Activated naive CD8-positive, alpha-beta T cell treated with anti-CD3 and anti-CD28 coated beads, Interleukin-2, amount 50 U/mL, for 16 hours (primary cell): Measurements from ENCODE around the gene GPC5.
"Not testable (repeated sequence)": the region's sequence is repeated elsewhere in the genome, so short reads cannot be mapped to it uniquely, and the experiment has no call there.

ENCODE experiments used
- DNase-seq: peaks from one replicate; pipeline ENCODE4 v3.0.0-alpha.2; 2020; ENCODE audit warnings: low read depth, low spot score

The GPC5 gene

DNA sequence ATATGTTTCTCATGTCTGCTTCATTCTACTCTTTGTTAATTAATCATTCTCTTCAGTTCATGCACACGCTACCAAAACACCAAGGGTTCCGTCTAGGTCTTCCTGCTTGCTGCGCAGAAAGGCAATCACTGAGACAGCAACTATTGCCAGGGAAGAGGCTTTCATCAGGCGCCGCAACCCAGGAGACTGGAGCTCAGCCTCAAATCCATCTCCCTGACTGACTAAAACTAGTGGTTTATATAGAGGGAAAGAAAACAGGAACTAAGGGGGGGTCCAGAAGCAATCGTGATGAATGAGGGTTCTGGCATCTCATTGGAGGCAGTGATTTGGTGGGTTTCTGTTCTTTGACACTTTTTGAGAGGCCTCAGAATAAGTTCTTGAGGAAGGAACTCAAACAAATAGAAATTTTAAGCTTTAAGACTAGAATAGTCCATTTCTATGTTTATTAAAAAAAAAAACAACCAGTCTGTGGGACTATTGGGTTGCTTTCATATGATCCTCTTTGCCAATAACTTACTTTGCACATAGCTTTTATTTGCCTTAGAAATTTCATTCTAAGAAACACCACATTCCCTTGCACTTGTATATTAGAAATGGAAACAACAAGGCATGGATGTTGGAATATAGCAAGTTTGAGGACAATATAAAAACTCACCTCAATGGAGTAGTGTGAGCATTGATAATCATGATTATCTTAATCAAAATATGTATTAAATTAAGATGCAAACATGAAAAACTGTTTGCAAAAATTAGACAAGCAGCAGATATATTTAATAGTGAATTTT, 1137.0 kb downstream of the GPC5 start:
- DNase-seq, result no peak

DNA sequence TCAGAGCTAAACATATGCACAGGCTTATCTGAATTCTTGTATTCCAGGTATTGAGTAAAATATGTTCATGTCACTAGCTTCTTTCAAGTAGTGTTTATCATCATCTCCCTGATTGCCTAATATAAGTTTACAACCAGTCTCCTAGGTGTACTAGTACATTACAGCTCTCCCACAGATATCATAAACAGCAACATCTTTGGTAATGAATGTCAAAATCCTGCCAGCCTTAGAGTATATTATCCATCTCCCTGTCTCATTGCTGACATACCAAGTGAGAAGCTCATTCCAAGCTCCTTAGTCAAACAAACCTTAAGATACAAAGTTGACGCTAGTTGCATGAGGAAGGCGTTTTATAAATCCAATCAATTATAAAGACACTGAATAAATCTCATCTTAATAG, 1139.0 kb downstream of the GPC5 start:
- no peak for DNase-seq

DNA sequence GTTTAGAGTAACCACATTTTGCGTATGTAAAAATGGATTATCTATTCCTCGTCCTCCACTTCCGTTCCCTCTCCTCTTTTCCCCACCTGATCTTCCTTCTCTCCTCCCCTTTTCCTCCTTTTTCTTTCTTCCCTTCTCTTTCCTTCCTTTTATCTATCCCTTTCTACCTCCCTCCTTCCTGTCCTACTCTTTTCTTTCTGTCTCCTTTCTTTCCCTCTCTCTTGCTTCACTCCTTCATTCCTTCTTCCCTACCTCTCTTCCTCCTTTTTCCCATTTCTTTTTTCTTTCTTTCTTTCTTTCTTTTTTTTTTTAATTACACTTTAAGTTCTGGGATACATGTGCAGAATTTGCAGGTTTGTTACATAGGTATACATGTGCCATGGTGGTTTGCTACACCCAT, 1139.7 kb downstream of the GPC5 start:
- no peak for DNase-seq

DNA sequence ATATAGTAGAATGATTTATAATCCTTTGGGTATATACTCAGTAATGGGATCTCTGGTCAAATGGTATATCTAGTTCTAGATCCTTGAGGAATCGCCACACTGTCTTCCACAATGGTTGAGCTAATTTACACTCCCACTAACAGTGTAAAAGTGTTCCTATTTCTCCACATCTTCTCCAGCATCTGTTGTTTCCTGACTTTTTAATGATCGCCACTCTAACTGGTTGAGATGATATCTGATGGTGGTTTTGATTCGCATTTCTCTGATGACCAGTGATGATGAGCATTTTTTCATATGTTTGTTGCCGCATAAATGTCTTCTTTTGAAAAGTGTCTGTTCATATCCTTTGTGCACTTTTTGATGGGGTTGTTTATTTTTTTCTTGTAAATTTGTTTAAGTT, 1140.7 kb downstream of the GPC5 start:
- not testable (repeated sequence) for DNase-seq

DNA sequence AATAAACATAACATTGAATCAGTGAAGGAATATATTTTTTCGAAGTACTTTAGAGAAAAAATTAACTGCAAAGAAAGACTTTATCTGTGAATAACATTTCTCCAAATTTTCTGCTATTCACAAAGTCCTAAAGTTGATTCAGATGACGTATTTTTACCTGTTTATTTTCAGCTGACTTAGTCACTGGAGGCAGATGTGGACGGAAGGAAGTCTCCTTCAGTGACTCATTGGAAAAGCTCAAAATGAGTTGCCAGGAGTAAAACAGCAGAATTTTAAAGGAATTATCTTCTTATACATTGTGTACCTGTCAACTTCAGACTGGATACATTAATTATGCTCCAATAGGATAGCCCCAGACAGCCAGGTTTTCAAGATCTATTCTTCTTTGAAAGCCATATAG, 1148.8 kb downstream of the GPC5 start:
- no peak for DNase-seq

- DNase-seq, result no peak
Observed at GRCh38 chr13:92549276-92549675, 1150.9 kb downstream of the GPC5 start.

GRCh38 chr13:92553470-92554114, 1155.2 kb downstream of the GPC5 start:
- DNase-seq, result no peak

GRCh38 chr13:92560883-92561282, 1162.5 kb downstream of the GPC5 start:
- no peak for DNase-seq

DNA sequence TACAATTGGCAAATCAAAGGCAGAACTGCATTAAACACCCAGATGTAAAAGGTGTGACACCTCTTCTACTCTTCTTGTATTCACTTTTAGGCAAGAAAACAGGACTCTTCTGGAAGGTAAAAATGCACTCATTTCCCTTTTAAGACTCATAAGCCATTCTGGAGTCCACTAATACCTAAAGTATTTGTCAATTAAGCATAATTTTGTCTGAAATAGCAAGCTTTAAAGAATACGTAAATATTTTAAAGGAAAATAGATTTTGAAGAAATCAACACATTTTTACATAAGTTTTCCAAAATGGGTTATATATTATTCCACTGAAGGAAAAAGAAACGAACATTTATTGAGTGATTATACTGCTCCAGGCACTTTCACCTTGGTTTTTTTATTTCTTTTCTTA, 1166.5 kb downstream of the GPC5 start:
- DNase-seq, result no peak

- no peak for DNase-seq
Observed at GRCh38 chr13:92566767-92567166, 1168.3 kb downstream of the GPC5 start.

DNA sequence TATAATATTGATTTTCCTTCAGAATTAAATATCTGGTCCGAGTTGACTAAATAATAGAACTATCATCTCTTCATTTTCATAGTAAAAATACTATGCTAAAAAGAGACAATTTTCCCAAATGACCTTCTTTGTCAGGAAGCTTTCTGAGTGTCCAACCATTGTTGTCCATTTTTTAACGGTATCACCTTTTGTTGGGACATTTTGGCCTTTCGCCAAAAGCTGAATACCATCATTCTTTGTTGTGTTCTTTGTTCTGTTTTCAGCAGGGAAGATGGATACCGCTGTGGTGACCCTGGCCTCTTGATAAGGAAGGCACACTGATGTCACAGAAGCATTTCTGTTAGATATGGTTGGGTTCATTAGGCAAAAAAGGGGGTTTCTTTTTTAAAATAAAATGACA, 1173.8 kb downstream of the GPC5 start:
- DNase-seq, result no peak

DNA sequence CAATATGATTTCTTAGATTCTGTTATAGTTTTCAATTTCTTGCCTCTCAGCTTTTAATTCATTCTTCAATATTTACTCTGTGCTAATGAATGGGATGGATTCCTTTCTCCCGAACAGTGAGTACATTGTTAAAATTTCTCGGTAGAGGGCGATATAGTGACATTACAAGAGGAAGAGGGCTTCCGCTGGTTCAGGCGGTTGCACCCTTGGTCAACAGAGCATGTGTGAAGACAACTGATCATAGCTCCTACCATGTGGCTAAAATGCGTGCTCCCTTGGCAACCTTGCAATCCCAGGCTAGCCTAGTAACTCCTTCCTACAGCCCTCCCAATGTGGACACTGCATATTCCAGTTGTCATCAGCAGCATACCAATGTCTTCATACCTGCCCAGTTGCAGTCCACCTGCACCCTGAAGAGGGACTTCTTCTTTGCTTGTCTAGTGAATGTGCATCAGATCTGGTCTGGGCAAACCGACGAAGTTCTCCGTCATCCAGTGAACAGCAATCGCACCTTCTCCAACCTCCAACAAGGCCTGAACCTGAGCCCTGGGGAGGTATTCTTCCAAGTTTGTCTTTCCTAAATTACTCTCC, 1175.1 kb downstream of the GPC5 start:
- DNase-seq, result no peak

- DNase-seq, result no peak
Observed at GRCh38 chr13:92574499-92574898, 1176.1 kb downstream of the GPC5 start.

GRCh38 chr13:92575777-92576176, 1177.4 kb downstream of the GPC5 start:
- no peak for DNase-seq

DNA sequence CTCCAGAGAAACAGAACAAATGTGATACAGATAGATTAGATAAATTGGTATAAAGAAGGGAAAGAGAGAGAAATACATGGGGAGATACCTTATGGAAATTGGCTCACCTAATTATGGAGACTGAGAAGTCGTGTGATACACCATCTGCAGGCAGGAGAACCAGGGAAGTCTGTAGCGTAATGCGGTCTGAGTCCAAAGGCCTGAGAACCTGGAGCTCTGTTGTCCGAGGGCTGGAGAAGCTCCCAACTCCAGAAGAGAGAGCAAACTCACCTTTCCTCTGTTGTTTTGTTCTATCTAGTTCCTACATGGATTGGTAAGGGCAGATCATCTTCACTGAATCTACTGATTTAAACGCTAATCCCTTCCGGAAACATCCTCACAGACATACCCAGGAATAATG, 1179.9 kb downstream of the GPC5 start:
- DNase-seq, result no peak

DNA sequence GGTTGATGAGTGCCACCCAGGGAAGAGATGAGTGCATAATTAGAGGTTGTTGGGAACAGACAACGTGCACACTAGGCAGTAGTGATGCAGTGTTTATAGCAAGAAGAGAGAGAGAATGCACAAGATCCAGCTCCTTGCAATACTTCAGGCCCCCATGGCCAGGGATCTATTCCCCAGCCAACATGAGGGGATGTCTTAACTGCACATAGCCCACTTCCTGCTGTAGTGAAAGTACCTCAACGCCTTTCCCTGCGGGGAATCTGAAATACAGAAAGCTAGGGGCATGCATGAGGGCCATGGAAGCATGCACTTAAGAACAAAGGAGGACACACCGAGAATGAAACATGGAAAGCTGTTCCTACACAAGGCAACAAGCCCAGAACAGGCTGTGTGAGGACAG, 1191.5 kb downstream of the GPC5 start:
- no peak for DNase-seq

- DNase-seq, result no peak
Observed at GRCh38 chr13:92590503-92590908, 1192.1 kb downstream of the GPC5 start.

GRCh38 chr13:92591117-92591516, 1192.7 kb downstream of the GPC5 start:
- DNase-seq, result no peak

DNA sequence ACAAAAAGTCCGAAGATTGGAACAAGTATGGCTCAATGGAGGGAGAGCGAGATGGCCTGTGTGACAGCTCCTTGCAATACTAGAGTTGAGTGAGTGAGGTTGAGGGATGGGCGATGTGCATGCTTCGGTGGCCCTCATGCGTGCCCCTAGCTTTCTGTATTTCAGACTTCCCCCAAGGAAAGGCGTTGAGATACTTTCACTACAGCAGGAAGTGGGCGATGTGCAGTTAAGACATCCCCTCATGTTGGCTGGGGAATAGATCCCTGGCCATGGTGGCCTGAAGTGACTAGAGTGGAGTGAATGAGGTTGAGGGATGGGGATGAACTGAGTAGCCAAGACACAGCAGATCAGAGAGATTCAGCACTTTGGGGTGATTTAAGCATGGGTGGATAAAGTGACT, 1194.3 kb downstream of the GPC5 start:
- no peak for DNase-seq

- no peak for DNase-seq
Observed at GRCh38 chr13:92602560-92602959, 1204.1 kb downstream of the GPC5 start.

GRCh38 chr13:92609376-92609775, 1211.0 kb downstream of the GPC5 start:
- DNase-seq, result no peak

DNA sequence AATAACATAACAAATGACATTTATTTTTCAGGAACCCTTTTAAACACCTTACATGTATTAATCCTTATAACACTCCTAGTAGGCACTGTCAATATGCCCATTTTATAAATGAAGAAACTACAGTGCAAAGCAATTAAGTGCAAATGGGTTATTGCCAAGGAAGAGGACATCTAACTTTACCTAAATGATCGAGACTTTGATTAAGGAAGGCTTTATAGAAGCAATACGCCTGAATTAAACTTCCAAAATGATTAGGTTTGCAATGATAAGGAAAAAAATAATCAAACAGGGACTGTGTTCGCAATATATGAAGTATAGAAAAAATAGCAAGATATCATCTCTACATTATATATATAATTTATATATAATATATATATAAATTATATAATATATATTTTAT, 1214.5 kb downstream of the GPC5 start:
- no peak for DNase-seq

DNA sequence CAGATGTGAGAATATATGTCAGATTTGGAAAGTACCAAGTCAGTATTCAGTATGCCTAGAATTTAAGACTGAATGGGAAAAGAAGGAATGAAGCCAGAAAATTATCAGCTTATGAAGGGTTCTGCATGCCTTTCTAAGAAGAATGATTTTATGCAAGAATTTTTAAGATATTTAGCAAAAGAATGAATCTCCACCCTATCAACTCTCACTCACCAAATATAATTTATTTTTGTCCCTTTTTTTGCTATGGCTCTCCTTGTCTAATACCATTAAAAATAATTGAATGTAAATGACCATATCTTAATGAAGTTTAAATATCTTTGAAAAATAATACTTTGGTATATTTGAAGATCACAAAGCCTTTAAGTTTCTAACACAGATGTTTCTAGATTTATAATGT, 1215.5 kb downstream of the GPC5 start:
- no peak for DNase-seq
